Neuronal stem cell (in vitro differentiated cells): ENCODE results near the gene MEGF8.
A peak's percentile ranks its signal among the peaks of the same experiment; 100 is the strongest.

Experiments
- DNase-seq: peaks from one replicate; pipeline ENCODE4 v3.0.0-alpha.2; 2013; ENCODE audit warnings: low spot score
- H2AFZ ChIP-seq: one replicate; pipeline ENCODE4 v1.6.1; 2013; ENCODE audit warnings: mild to moderate bottlenecking, low read length, inconsistent platforms
- H2AK5ac ChIP-seq: 2 replicates; pipeline ENCODE4 v1.6.1; 2013; ENCODE audit warnings: low read depth, mild to moderate bottlenecking, inconsistent platforms, low read length, moderate library complexity, mixed read lengths
- H2BK120ac ChIP-seq: 2 replicates; pipeline ENCODE4 v1.6.1; 2013; ENCODE audit warnings: low read depth, mild to moderate bottlenecking, inconsistent platforms, low read length, moderate library complexity, mixed read lengths
- H2BK12ac ChIP-seq: one replicate; pipeline ENCODE4 v1.6.1; 2013; ENCODE audit warnings: low read length, inconsistent platforms
- H2BK15ac ChIP-seq: 2 replicates; pipeline ENCODE4 v1.6.1; 2013; ENCODE audit warnings: mild to moderate bottlenecking, low read length, inconsistent platforms, mixed read lengths
- H2BK5ac ChIP-seq: one replicate; pipeline ENCODE4 v1.6.1; 2013; ENCODE audit warnings: inconsistent platforms, mild to moderate bottlenecking, low read length, moderate library complexity
- H3K14ac ChIP-seq: one replicate; pipeline ENCODE4 v1.6.1; 2013; ENCODE audit warnings: low read length, inconsistent platforms
- H3K18ac ChIP-seq: 2 replicates; pipeline ENCODE4 v1.6.1; 2013; ENCODE audit warnings: low read length, inconsistent platforms
- H3K23ac ChIP-seq: 2 replicates; pipeline ENCODE4 v1.6.1; 2013; ENCODE audit warnings: low read depth, mild to moderate bottlenecking, mixed read lengths, low read length, inconsistent platforms; ENCODE audit not compliant: poor library complexity
- H3K27ac ChIP-seq: replicated peaks from 3 replicates; pipeline ENCODE4 v1.5.1; 2013; ENCODE audit warnings: low read length, inconsistent platforms
- H3K27me3 ChIP-seq, 3 experiments: 2 replicates each; pipeline ENCODE4 v1.6.1; 2013; ENCODE audit warnings: low read length in 3 of 3, mild to moderate bottlenecking in 2 of 3, inconsistent platforms in 1 of 3, low read depth in 1 of 3, mixed read lengths in 1 of 3, moderate library complexity in 1 of 3; ENCODE audit not compliant: control insufficient read depth in 3 of 3, insufficient read depth in 3 of 3
- H3K36me3 ChIP-seq, 2 donors: replicated peaks in 1 of 2; 2 replicates each; pipeline ENCODE4 v1.6.1; 2013; ENCODE audit warnings: low read length in 2 of 2; ENCODE audit not compliant: control insufficient read depth in 2 of 2, insufficient read depth in 2 of 2
- H3K4ac ChIP-seq: 2 replicates; pipeline ENCODE4 v1.6.1; 2013; ENCODE audit warnings: inconsistent platforms, mild to moderate bottlenecking, low read length, moderate library complexity
- H3K4me1 ChIP-seq, 2 donors: 1 replicate in 1 of 2; 2 replicates in 1 of 2; pipeline ENCODE4 v1.6.1; 2013; ENCODE audit warnings: low read length in 2 of 2, low read depth in 1 of 2; ENCODE audit not compliant: control insufficient read depth in 2 of 2, insufficient read depth in 1 of 2
- H3K4me2 ChIP-seq: one replicate; pipeline ENCODE4 v1.6.1; 2013; ENCODE audit warnings: mild to moderate bottlenecking, low read length, inconsistent platforms; ENCODE audit not compliant: insufficient read depth, poor library complexity, severe bottlenecking
- H3K4me3 ChIP-seq, 2 donors: 2 replicates each; pipeline ENCODE4 v1.5.1; 2013; ENCODE audit warnings: low read length in 2 of 2, mild to moderate bottlenecking in 2 of 2, inconsistent platforms in 1 of 2, moderate library complexity in 1 of 2
- H3K79me1 ChIP-seq: one replicate; pipeline ENCODE4 v1.6.1; 2013; ENCODE audit warnings: low read depth, mild to moderate bottlenecking, inconsistent platforms, low read length, moderate library complexity
- H3K9ac ChIP-seq: one replicate; pipeline ENCODE4 v1.6.1; 2013; ENCODE audit warnings: mild to moderate bottlenecking, low read depth, low read length, inconsistent platforms; ENCODE audit not compliant: poor library complexity
- H3K9me3 ChIP-seq, 2 donors: replicated peaks in 1 of 2; 2 replicates each; pipeline versions ENCODE3 to v1.6.1; 2013; ENCODE audit warnings: low read length in 2 of 2, mild to moderate bottlenecking in 2 of 2, inconsistent platforms in 1 of 2, low read depth in 1 of 2, mixed read lengths in 1 of 2, moderate library complexity in 1 of 2; ENCODE audit not compliant: control insufficient read depth in 2 of 2, insufficient read depth in 1 of 2
- H4K8ac ChIP-seq: one replicate; pipeline ENCODE4 v1.6.1; 2013; ENCODE audit warnings: low read depth, mild to moderate bottlenecking, inconsistent platforms, low read length, moderate library complexity
- H4K91ac ChIP-seq: one replicate; pipeline ENCODE4 v1.6.1; 2013; ENCODE audit warnings: low read length, low read depth, mild to moderate bottlenecking, inconsistent platforms; ENCODE audit not compliant: poor library complexity
- WGBS, 2 donors: extraction: QIAGEN DNeasy Blood & Tissue Kit; methylation state at CpG; one replicate each; pipeline ENCODE4 v1.1.7; 2013; ENCODE audit warnings: missing lambda C conversion rate in 2 of 2, mixed read lengths in 1 of 2; ENCODE audit not compliant: insufficient read length in 2 of 2, insufficient replicate concordance in 1 of 2; ENCODE audit errors: extremely low coverage in 2 of 2; 5-methylcytosine and 5-hydroxymethylcytosine counted together

The MEGF8 gene

GRCh38 chr19:42293948-42294347 is 31.5 kb upstream of the MEGF8 start:
- peaks cover 69 to 92% of the 10 kb centered on the region in 2 donors for H3K36me3 ChIP-seq
- H2BK5ac ChIP-seq, result peak overlapping the region; percentile 39
- no peak overlapping the region for H3K4me2 ChIP-seq
- no peak overlapping the region for H2AFZ ChIP-seq
- H4K91ac ChIP-seq, result no peak overlapping the region
- no peaks in the 10 kb centered on the region for H3K9me3 ChIP-seq
- peak overlapping the region; percentile 12 for H3K23ac ChIP-seq
- no peak overlapping the region for H3K27ac ChIP-seq
- no CpG with 5 or more reads among the region's 15 CpGs for WGBS, 2 donors
- H3K4ac ChIP-seq, result no peak overlapping the region
- no peak for DNase-seq
- H2AK5ac ChIP-seq, result peak overlapping the region; percentile 37
- H2BK12ac ChIP-seq, result no peak overlapping the region
- no peaks in the 10 kb centered on the region for H3K4me1 ChIP-seq
- peaks cover 13% of the 10 kb centered on the region for H3K79me1 ChIP-seq
- H3K9ac ChIP-seq, result peak overlapping the region; percentile 60
- H2BK15ac ChIP-seq, result no peak overlapping the region
- H3K14ac ChIP-seq, result no peak overlapping the region
- no peak overlapping the region for H3K18ac ChIP-seq
- no peaks in the 10 kb centered on the region for H3K27me3 ChIP-seq
- H4K8ac ChIP-seq, result no peak overlapping the region
- no peak overlapping the region for H2BK120ac ChIP-seq
- H3K4me3 ChIP-seq, result no peak overlapping the region

GRCh38 chr19:42294471-42295137 is 30.8 kb upstream of the MEGF8 start:
- H3K27me3 ChIP-seq, result no peaks in the 10 kb centered on the region
- WGBS, 2 donors, result no CpG with 5 or more reads among the region's 24 CpGs
- no peak overlapping the region for H4K8ac ChIP-seq

GRCh38 chr19:42295342-42295741 is 30.1 kb upstream of the MEGF8 start:
- Histone ChIP-seq H4K8ac (no peak overlapping the region), H3K27me3 (no peaks in the 10 kb centered on the region), H2BK5ac (no peak overlapping the region), H3K4me2 (no peak overlapping the region), H2AFZ (no peak overlapping the region), H2BK12ac (no peak overlapping the region), H3K4ac (no peak overlapping the region), H3K36me3 (peaks cover 62 to 91% of the 10 kb centered on the region in 2 donors), H3K23ac (no peak overlapping the region), H3K79me1 (peaks cover 11% of the 10 kb centered on the region), H3K27ac (no peak overlapping the region), H3K14ac (no peak overlapping the region), H2AK5ac (no peak overlapping the region), H2BK120ac (no peak overlapping the region), H3K9ac (no peak overlapping the region), H3K9me3 (no peaks in the 10 kb centered on the region), H3K4me3 (no peak overlapping the region), H4K91ac (no peak overlapping the region), H3K18ac (no peak overlapping the region), H2BK15ac (no peak overlapping the region), H3K4me1 (no peaks in the 10 kb centered on the region)
- WGBS, 2 donors, result no CpG with 5 or more reads among the region's 5 CpGs
- DNase-seq, result no peak

More at GRCh38 chr19:42294471-42295137, 30.8 kb upstream of the MEGF8 start:
- peaks cover 63 to 92% of the 10 kb centered on the region in 2 donors for H3K36me3 ChIP-seq
- H3K18ac ChIP-seq, result no peak overlapping the region
- DNase-seq, result no peak
- H3K9ac ChIP-seq, result no peak overlapping the region
- no peak overlapping the region for H2AK5ac ChIP-seq
- peaks cover 11% of the 10 kb centered on the region for H3K79me1 ChIP-seq
- H2AFZ ChIP-seq, result no peak overlapping the region
- H3K14ac ChIP-seq, result no peak overlapping the region
- no peak overlapping the region for H4K91ac ChIP-seq
- no peak overlapping the region for H3K4ac ChIP-seq
- H3K4me3 ChIP-seq, result peak overlapping the region in 1 of 2 donors; percentile 18
- no peaks in the 10 kb centered on the region for H3K9me3 ChIP-seq
- H2BK12ac ChIP-seq, result no peak overlapping the region
- no peaks in the 10 kb centered on the region for H3K4me1 ChIP-seq
- no peak overlapping the region for H2BK15ac ChIP-seq
- no peak overlapping the region for H3K23ac ChIP-seq
- H2BK5ac ChIP-seq, result peak overlapping the region; percentile 39
- H3K4me2 ChIP-seq, result no peak overlapping the region
- H2BK120ac ChIP-seq, result no peak overlapping the region
- H3K27ac ChIP-seq, result no peak overlapping the region

DNA sequence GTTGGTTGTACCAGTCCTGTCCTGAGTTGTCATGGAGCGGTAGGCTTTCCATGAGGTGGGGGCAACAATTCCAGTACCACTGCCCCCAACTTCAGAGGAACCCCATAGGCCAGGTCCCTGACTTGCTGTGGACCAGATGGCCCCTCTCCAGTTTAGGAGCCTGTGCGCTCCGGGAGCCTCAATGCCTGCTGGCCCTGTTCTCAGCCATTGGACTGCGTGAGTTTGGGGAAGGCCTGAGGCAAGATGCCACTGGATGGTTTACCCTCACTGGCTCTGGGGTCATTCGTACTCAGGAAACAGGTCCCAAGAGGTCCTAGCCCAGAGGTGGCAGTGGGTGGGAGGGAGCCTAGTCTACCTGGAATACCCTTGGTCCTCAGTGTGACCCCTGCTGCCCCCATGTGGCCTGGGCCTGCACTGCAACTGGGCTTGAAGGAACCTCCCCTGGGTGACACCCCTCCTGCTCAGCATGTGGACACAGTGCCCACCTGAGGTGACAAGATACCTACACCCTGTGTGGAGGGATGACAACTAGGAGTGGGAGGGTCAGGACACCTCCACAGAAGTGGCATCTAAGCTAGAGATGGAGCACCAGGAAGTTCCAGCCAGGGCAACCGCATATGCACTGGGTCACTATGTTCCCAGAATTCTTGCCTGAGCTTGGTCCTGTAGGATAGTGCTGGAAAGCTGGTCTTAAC is 29.5 kb upstream of the MEGF8 start:
- H3K4me3 ChIP-seq, result no peak overlapping the region
- no peaks in the 10 kb centered on the region for H3K4me1 ChIP-seq
- no peak overlapping the region for H2AFZ ChIP-seq
- no peaks in the 10 kb centered on the region for H3K9me3 ChIP-seq
- H2BK5ac ChIP-seq, result no peak overlapping the region
- H3K4ac ChIP-seq, result no peak overlapping the region
- H3K23ac ChIP-seq, result no peak overlapping the region
- H3K9ac ChIP-seq, result no peak overlapping the region
- no peak overlapping the region for H2BK120ac ChIP-seq
- peaks cover 8% of the 10 kb centered on the region for H3K79me1 ChIP-seq
- peaks cover 55 to 87% of the 10 kb centered on the region in 2 donors for H3K36me3 ChIP-seq
- DNase-seq, result peak; percentile 65
- no peak overlapping the region for H2BK12ac ChIP-seq
- no peak overlapping the region for H4K8ac ChIP-seq
- H2AK5ac ChIP-seq, result no peak overlapping the region
- H3K4me2 ChIP-seq, result no peak overlapping the region
- no peak overlapping the region for H3K18ac ChIP-seq
- no peak overlapping the region for H4K91ac ChIP-seq
- no peak overlapping the region for H3K27ac ChIP-seq
- H2BK15ac ChIP-seq, result no peak overlapping the region
- no CpG with 5 or more reads among the region's 6 CpGs for whole genome bisulfite sequencing, 2 donors
- no peaks in the 10 kb centered on the region for H3K27me3 ChIP-seq
- H3K14ac ChIP-seq, result no peak overlapping the region
